Measurements from ENCODE around the gene PCNX3.

Gene PCNX3

GRCh38 chr11:65646288-65646957 is 30.8 kb downstream of the PCNX3 start:
- H3K27ac ChIP-seq = peak overlapping the region in 4 of 21 experiments; percentile 51 to 57 (median 53)

GRCh38 chr11:65646958-65647701 is 31.6 kb downstream of the PCNX3 start:
- Histone ChIP-seq H3K4me3 (peak overlapping the region; percentile 11 to 53 (median 38)), H3K27ac (peak overlapping the region in 10 of 21 experiments; percentile 12 to 64 (median 52))

More at GRCh38 chr11:65646288-65646957, 30.8 kb downstream of the PCNX3 start:
- peak overlapping the region in 6 of 7 experiments; percentile 28 to 53 (median 40) for H3K4me3 ChIP-seq

- H3K4me3 ChIP-seq = no peak overlapping the region
- no peak overlapping the region for H3K27ac ChIP-seq
Observed at GRCh38 chr11:65648997-65649493, 33.5 kb downstream of the PCNX3 start.

- Histone ChIP-seq H3K27ac (peak overlapping the region in 16 of 21 experiments; percentile 11 to 98 (median 90)), H3K4me3 (no peak overlapping the region)
Observed at GRCh38 chr11:65649656-65650546, 34.3 kb downstream of the PCNX3 start.

- Histone ChIP-seq H3K27ac (peak overlapping the region in 18 of 21 experiments; percentile 31 to 98 (median 92)), H3K4me3 (no peak overlapping the region)
Observed at GRCh38 chr11:65650547-65651338, 35.2 kb downstream of the PCNX3 start.

GRCh38 chr11:65651339-65651588 is 35.7 kb downstream of the PCNX3 start:
- Histone ChIP-seq H3K4me3 (no peak overlapping the region), H3K27ac (peak overlapping the region in 19 of 21 experiments; percentile 31 to 98 (median 93))

GRCh38 chr11:65651589-65652510 is 36.3 kb downstream of the PCNX3 start:
- Histone ChIP-seq H3K4me3 (peak overlapping the region; percentile 31 to 50 (median 40)), H3K27ac (peak overlapping the region in 20 of 21 experiments; percentile 84 to 98 (median 92))

- H3K27ac ChIP-seq = peak overlapping the region in 20 of 21 experiments; percentile 84 to 98 (median 92)
- H3K4me3 ChIP-seq = peak overlapping the region; percentile 31 to 50 (median 40)
Observed at GRCh38 chr11:65652511-65653228, 37.1 kb downstream of the PCNX3 start.

- H3K27ac ChIP-seq = peak overlapping the region; percentile 16 to 98 (median 92)
- H3K4me3 ChIP-seq = peak overlapping the region; percentile 31 to 50 (median 40)
Observed at GRCh38 chr11:65653229-65654225, 38.0 kb downstream of the PCNX3 start.

- Histone ChIP-seq H3K27ac (peak overlapping the region in 14 of 21 experiments; percentile 10 to 98 (median 92)), H3K4me3 (no peak overlapping the region)
Observed at GRCh38 chr11:65654375-65655349, 39.1 kb downstream of the PCNX3 start.

GRCh38 chr11:65655570-65656332 is 40.2 kb downstream of the PCNX3 start:
- H3K4me3 ChIP-seq = no peak overlapping the region
- H3K27ac ChIP-seq = no peak overlapping the region

- H3K4me3 ChIP-seq = no peak overlapping the region
Observed at GRCh38 chr11:65657426-65657825, 41.9 kb downstream of the PCNX3 start.

GRCh38 chr11:65658174-65659021 is 42.8 kb downstream of the PCNX3 start:
- Histone ChIP-seq H3K4me3 (no peak overlapping the region), H3K27ac (no peak overlapping the region)

More at GRCh38 chr11:65657426-65657825, 41.9 kb downstream of the PCNX3 start:
- no peak overlapping the region for H3K27ac ChIP-seq
